Activated T-cell treated with anti-CD3 and anti-CD28 coated beads, Interleukin-2, amount 50 U/mL, for 48 hours (primary cell): ENCODE data around the gene NPM3.

ENCODE experiments used
- DNase-seq, 2 experiments: peaks; one replicate each; pipeline ENCODE4 v3.0.0-alpha.2; 2020

The NPM3 gene

DNA sequence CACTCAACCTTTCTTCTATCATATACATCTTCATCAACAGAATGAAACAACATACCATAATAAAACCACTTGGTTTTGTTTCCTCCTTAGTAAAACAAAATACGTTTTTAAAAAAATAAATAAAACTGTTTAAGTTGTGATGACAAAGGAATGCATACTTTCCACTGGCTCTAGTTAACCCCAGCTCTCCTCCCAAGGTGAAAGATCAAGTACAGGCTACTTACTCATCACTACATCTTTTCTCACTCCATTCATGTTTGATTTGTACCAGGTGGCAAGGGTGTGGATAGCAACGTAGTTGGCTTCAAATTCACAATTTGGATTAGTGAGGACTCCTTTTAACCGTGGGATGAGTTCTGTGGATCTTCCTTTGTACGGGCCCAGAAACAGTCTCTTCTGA lies 20.3 kb upstream of the NPM3 start:
- no peak for DNase-seq

GRCh38 chr10:101797403-101798059 lies 14.3 kb upstream of the NPM3 start:
- DNase-seq, result no peak

- DNase-seq, result no peak
These were observed 10.3 kb upstream of the NPM3 start for GRCh38 chr10:101793526-101793925.

- no peak for DNase-seq
These were observed 6.4 kb upstream of the NPM3 start for GRCh38 chr10:101789686-101790085.

GRCh38 chr10:101789231-101789630 lies 6.0 kb upstream of the NPM3 start:
- peak in 1 of 2 experiments; percentile 14 for DNase-seq

DNA sequence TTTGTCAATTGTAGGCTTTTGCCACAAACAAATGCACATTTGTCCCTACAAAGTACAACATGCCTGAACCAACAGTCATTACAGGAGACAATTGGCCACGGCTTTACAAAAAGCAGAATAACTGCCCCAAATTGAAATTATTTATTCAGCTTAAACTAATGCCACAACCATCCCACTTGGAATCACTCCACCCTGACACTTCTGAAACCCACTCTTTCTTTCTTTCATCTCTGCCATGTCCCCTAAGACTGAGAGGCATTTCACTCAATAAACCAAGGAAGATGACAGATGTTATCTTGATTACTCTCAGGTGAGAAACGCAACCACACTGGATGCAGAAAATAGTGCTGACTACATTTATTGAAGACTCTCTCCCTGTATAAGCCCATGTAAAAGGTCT lies 2.6 kb upstream of the NPM3 start:
- no peak for DNase-seq

- no peak for DNase-seq
These were observed 1.3 kb upstream of the NPM3 start for GRCh38 chr10:101784558-101784957.

DNA sequence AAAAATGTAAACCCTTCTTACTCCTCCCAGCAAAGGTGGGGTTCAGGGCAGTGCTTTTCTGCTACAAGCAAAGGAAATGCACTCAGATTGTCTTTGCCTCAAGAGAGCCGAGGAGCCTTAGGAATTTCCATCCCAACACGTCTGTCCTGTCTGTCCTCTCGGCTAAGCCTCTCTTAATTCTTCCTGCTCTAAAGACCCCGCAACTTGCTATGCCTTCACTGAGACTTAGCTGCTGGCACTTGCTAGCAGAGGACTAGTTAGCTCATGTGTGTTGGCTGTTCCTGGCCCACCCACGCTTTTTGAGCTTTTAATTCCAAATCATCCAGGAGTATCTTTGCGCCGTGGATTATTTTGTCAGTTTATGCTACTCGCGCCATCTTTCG lies 481 bp upstream of the NPM3 start:
- peak; percentile 26 to 29 for DNase-seq

GRCh38 chr10:101781984-101782810 lies 1.0 kb downstream of the NPM3 start:
- DNase-seq, result peak; percentile 32 to 43

DNA sequence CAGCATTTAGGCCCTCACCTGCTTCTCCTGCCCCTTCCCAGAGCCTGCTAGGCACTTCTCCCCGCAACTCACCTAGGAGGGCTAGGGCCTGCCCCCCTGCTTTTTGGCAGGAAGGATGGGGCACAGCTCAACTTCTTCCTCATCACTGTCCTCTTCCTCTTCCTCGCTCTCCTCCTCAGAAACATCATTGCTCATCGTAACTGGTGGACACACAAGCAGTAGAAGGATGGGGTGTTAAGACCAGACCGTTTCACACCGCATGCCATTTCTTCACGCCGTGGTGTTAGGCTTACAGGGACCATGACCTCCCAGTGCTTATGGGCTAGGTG lies 1.6 kb downstream of the NPM3 start:
- peak in 1 of 2 experiments; percentile 29 for DNase-seq

GRCh38 chr10:101780818-101781654 lies 2.2 kb downstream of the NPM3 start:
- peak; percentile 82 to 86 for DNase-seq

DNA sequence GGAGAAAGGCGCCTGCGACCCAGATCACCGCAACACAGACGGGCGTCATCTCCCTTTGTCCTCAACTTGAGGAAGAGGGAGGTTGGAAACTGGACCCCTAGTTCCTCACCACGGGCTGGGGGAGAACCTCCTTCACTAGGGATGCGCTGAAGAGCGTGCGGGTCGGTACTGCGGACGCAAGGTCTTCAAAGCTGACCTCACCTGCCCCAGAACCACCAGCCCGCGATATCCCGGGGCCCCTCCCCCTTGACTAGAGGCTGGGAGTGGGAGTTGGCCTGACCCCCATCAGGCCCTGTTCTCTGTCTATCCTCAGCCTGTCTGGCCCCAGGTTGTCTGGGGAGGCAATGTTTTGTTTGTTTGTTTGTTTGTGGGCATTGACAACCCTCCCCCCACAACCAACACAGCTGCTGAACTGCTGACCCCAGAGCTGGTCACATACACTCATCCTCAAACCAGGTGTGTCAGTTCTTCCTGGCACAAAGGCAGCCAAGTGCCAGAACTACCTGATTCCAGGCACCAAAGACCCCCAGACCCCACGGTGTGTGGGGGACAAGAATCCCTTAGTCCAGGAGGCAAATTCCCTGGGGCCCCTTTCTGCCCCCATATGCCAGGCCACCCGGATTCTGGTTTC lies 2.9 kb downstream of the NPM3 start:
- peak in 1 of 2 experiments; percentile 43 for DNase-seq

DNA sequence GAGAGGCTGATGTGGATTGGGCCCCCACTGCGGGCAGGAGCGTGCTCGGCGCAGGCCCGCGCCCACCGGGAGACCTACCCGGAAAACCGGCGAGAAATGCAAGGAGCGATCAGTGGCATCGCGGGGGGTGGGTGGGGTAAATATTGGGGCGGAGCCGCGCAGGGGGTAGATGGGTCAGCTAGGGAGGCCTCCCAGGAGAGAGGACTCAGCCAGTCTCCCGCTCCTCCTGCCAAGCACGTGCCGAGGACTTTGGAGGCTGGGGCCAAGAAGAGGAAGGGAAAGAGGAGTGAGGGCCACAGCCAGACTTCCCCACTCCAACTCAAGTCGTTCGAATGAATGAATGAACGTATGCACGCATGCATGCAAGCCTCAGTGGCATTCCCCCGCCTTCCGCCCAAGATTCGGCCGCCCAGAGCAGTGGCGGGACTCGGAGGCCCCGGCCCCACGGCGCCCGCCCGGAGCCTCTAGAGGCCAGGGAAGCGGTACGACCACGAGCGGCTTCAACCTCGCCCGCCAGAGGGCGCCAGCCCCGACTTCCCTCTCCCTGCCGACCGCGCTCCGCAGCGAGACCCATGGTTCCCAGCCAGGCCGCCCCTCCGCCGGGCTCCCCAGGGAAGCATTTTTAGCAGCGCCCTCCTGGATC lies 3.6 kb downstream of the NPM3 start:
- peak; percentile 92 to 94 for DNase-seq

DNA sequence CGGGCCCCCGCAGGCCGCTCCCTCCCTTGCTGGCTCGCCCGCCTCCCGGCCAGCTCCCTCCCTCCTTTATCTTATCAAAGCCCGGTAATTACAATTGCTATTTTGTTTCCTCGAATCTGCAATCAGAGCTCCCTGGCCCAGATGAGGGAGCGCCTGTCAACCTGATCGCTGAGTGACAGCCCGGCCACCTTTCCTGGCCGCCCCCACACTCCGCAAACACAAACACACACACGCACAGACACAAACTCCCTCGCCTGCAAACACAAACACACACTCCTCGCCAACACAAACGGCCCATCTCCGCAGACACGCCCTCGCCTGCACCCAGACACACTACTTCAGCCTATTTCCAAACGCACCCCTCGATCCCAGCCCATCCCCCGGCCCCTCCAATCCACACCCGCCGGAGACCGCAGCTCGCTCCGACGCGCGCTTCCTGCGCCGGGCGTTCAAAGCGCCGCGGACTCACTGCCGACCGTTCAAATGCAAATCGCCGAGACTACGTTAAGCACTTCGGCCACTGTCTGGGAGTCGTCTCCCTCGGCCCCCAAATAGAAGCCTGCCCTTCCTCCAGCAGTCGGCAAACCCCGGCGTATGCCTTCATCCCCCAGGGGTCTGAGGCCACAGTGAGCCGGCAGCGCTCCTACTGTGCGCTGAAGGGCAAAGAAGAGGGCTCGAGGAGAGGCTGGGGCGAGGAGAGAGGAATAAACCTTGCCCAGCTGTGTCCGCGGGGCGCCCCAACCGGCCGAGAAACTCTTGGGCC lies 4.3 kb downstream of the NPM3 start:
- DNase-seq, result peak; percentile 49 to 56

- no peak for DNase-seq
These were observed 5.0 kb downstream of the NPM3 start for GRCh38 chr10:101778151-101778780.

DNA sequence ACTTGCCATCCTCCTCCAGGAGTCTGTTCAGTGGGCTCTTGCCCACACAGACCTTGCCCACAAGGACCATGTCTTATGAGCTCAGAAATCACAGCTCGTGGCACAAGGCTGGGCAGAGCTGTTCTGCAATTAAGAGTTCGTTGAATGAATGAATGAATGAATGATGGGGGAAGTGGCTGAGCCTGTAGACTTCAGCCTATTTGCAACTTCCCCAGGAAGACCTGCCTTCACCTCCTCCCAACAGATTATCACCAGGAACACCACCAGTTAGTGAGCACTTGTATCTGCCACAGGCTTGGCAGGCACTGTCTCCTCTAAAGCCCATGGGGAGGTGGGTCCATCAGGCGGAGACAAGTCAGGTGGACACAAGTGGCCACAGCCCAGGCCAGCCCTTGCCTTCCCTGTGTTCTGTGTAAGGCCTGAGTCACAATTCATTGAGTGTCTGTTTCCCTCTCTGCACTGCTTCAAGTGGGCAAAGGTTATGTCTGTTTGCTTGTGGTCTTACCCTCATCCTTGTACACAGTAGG lies 5.6 kb downstream of the NPM3 start:
- DNase-seq, result no peak

DNA sequence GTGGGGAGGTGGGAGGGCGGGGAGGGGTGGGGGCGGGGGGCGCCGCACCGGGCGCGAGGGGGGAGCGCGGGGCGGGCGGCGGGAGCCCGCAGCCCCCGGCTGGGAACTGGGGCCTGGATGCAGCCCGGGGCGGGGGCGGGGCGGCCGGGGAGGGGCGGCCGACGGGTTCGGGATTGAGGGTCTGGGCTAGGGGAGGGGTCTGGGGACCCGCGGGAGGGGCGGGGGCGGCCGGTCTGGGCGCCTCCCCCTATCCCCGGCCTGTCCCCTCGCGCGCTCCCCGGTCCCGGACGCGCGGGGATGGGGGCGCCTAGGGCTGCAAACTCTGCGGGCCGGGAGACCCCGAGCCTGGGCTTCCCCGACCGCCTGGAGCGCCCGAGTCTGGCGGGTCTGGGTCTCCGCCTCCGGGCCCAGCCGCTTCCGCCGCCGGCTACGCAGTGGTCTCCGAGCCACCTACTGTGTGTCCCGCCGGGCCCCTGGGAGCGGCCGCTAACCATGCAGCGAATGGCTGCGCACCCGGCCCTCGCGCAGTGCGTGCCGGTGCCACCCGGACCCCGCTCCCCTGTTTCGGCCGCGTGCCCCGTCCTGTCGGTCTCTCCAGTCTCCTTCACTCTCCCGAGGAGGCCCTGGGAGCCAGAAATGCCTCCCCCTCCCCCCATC lies 7.0 kb downstream of the NPM3 start:
- peak in 1 of 2 experiments; percentile 28 for DNase-seq

DNA sequence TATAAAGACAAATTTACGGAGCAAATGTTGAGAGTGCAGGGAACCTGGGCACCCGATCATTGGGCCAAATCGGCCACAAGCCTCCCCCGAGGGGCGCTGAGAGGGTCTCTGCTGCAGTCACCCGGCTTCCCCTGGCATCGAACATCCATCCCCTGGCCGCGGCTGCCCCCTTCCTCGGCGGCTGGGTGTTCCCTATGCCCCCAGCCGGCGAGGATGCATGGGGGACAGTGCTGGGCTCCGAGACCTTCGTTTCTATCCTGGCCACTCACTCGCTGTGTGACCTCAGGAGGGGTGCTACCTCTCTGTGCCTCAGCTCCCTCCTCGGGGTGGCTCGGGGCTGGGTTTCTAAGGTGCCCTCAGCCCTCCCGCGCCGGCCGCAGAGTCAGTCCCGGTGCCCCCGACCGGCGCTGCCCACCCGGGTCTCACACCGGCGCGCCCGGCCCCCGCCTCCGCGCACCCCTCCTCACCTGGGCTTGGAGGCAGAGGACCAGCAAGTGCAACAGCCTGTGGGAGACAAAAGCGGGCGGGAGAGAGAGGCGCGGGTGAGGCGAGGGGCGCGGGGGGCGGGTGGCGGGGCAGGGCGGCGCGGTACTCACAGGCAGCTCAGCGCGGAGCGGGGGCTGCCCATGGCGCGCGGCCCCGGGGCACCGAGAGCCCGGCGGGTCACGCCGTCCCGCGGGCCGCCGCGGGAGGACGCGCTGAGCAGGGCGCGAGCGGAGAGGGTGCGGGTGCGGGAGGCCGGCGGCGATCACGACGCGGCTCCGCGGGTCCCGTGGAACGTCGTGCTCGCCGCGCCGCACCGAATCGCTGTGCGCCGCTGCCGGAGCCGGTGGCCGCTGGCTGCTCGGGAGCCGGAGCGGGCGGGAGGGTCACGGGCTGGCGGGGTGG lies 7.7 kb downstream of the NPM3 start, which contains the start of gene FGF8:
Gene FGF8 (minus strand): TSS at position 842 of the 888 bp plus-strand sequence. CDS start 214 bp downstream, at position 628.
- DNase-seq, result no peak

GRCh38 chr10:101774589-101775272 lies 8.5 kb downstream of the NPM3 start:
- peak; percentile 25 to 33 for DNase-seq
